ENCODE measurements around the gene TNNC1. TPM values are rescaled to one million over a fixed set of nuclear protein-coding genes. Genes with fewer than 3 reads are reported as not detected.

The TNNC1 gene
- total RNA-seq, 1 experiment from 2014 or later: 5.6 TPM

DNA sequence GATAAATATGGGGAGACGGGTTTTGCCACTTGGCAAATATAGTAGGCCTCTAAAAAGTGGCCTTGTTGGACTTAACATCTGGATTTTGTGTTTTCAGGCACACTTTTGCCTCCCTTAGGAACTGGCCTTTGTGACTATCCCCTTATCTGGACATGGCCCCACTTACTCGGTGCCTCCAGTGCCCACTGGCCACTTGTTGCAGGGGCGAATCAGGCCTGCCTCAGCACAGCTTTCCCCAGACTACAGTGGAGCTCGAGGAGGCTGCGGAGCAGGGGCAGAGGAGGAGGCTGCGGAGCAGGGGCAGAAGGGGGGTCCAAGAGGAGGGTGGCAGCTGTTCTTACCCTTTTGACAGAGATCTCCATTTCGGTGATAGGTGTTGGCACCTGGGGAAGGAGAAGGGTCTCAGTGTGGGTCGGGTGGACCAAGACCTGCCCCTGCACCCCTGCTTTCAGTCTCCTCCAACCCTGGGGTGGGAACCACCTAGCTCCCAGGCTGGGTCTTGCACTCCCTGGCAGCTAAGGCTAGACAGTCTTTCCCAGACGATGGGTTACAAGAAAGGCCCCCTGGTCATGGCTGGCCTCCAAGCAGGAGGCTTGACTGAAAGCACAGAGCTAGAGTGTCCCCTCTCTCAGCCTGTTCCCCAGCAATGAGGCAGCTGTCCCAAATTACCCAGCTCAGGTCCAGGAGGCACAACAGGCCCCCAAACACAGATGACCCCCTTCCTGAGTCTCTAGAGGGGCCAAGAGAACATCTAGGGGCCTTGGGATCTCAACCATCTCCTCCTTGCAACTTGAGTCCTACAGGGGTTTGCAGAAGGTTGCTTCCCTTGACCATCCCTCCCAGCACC lies 15.0 kb downstream of the TNNC1 start:
- no peak overlapping the region for H2AK5ac ChIP-seq (ENCODE audit: insufficient read length, low read length)
- no peaks in the 10 kb centered on the region for H4K20me1 ChIP-seq (ENCODE audit: control insufficient read depth, insufficient read depth, insufficient read length)
- Mint-ChIP-seq H3K4me1 (peaks cover 11 to 13% of the 10 kb centered on the region in 2 experiments), H3K36me3 (ENCODE audit: insufficient read depth in 1 of 3, low read depth in 3 of 3) (no peaks in the 10 kb centered on the region), H3K27me3 (ENCODE audit: low read depth) (peaks cover 2% of the 10 kb centered on the region; the same call in 1 of the 2 replicates), H3K9me3 (no peaks in the 10 kb centered on the region), H3K27ac (peak overlapping the region in 1 of 3 experiments; percentile 40; a peak in 1 of 7 replicates), H3K4me3 (no peak overlapping the region)
- no peaks in the 10 kb centered on the region for H3K9me3 ChIP-seq (ENCODE audit: control insufficient read depth, low read depth, low read length)
- no peak overlapping the region for H3K4me2 ChIP-seq (ENCODE audit: insufficient read depth, insufficient read length, low read length)
- no peak overlapping the region for H4K8ac ChIP-seq (replicated peaks; ENCODE audit: insufficient read length, low read depth, low read length)
- H2BK15ac ChIP-seq (ENCODE audit: low read depth, low read length): no peak overlapping the region
- no peaks in the 10 kb centered on the region for H3K79me2 ChIP-seq (ENCODE audit: insufficient read depth, low read length)
- H3K4ac ChIP-seq (ENCODE audit: low read depth, low read length): no peak overlapping the region
- WGBS (ENCODE audit: extremely low coverage, insufficient read length, low lambda C conversion rate): no CpG with 5 or more reads among the region's 9 CpGs
- no peak overlapping the region for H2BK5ac ChIP-seq (ENCODE audit: insufficient read length, low read length)
- H2BK120ac ChIP-seq (ENCODE audit: low read depth, low read length, poor library complexity, severe bottlenecking): no peak overlapping the region
- H3K79me1 ChIP-seq (ENCODE audit: insufficient read depth, low read depth, low read length, poor library complexity, severe bottlenecking): no peaks in the 10 kb centered on the region
- no peak overlapping the region for H3T11ph ChIP-seq (ENCODE audit: low read length)
- no peak overlapping the region for H2BK20ac ChIP-seq (ENCODE audit: low read depth, low read length, poor library complexity, severe bottlenecking)
- H2BK12ac ChIP-seq (ENCODE audit: insufficient read length, low read depth, low read length): no peak overlapping the region
- TF ChIP-seq, protein P1, sequence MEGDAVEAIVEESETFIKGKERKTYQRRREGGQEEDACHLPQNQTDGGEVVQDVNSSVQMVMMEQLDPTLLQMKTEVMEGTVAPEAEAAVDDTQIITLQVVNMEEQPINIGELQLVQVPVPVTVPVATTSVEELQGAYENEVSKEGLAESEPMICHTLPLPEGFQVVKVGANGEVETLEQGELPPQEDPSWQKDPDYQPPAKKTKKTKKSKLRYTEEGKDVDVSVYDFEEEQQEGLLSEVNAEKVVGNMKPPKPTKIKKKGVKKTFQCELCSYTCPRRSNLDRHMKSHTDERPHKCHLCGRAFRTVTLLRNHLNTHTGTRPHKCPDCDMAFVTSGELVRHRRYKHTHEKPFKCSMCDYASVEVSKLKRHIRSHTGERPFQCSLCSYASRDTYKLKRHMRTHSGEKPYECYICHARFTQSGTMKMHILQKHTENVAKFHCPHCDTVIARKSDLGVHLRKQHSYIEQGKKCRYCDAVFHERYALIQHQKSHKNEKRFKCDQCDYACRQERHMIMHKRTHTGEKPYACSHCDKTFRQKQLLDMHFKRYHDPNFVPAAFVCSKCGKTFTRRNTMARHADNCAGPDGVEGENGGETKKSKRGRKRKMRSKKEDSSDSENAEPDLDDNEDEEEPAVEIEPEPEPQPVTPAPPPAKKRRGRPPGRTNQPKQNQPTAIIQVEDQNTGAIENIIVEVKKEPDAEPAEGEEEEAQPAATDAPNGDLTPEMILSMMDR (conservative IDR thresholded peaks at IDR 0.05): no peak
- no peak overlapping the region for H3K23ac ChIP-seq (ENCODE audit: insufficient read length, low read depth, low read length)
- H2AFZ ChIP-seq (ENCODE audit: low read length): no peak overlapping the region
- H3K23me2 ChIP-seq (ENCODE audit: insufficient read length, low read depth, low read length, poor library complexity, severe bottlenecking): no peaks in the 10 kb centered on the region
- no peak overlapping the region for H3K18ac ChIP-seq (ENCODE audit: insufficient read length, low read depth, low read length)
- H3K27ac ChIP-seq (ENCODE audit: insufficient read length, low read depth, low read length): no peak overlapping the region
- no peak overlapping the region for H3K14ac ChIP-seq (ENCODE audit: insufficient read depth, low read length)
- no peaks in the 10 kb centered on the region for H3K4me1 ChIP-seq (ENCODE audit: insufficient read depth, low read length)
- H3K27me3 ChIP-seq (ENCODE audit: insufficient read depth, low read length): no peaks in the 10 kb centered on the region
- no peak overlapping the region for H3K56ac ChIP-seq (ENCODE audit: insufficient read length, low read depth, low read length)
- H4K5ac ChIP-seq (ENCODE audit: insufficient read length, low read depth, low read length): no peak overlapping the region
- H4K91ac ChIP-seq (ENCODE audit: insufficient read length, low read depth, low read length): no peak overlapping the region
- H3K9ac ChIP-seq (ENCODE audit: extremely low read depth, insufficient read length, low read length): no peak overlapping the region
- no peak for DNase-seq
